Ectodermal cell (in vitro differentiated cells): Measurements from ENCODE around the gene PPY.
"Not testable (repeated sequence)": the region's sequence is repeated elsewhere in the genome, so short reads cannot be mapped to it uniquely, and the experiment has no call there.

Source experiments
- H3K27ac ChIP-seq: 2 replicates; pipeline ENCODE4 v1.7.0; 2013; ENCODE audit warnings: mild to moderate bottlenecking, low read depth, low read length; ENCODE audit not compliant: insufficient read depth, poor library complexity, severe bottlenecking
- H3K27me3 ChIP-seq: 2 replicates; pipeline ENCODE4 v1.7.0; 2013; ENCODE audit warnings: mild to moderate bottlenecking, low read length; ENCODE audit not compliant: insufficient read depth, control insufficient read depth, poor library complexity, severe bottlenecking
- H3K36me3 ChIP-seq: one replicate; pipeline ENCODE4 v1.7.0; 2013; ENCODE audit warnings: low read length; ENCODE audit not compliant: control insufficient read depth, insufficient read depth
- H3K4me1 ChIP-seq: one replicate; pipeline ENCODE4 v1.7.0; 2013; ENCODE audit warnings: low read length; ENCODE audit not compliant: control insufficient read depth, insufficient read depth
- H3K4me3 ChIP-seq: 2 replicates; pipeline ENCODE4 v1.7.0; 2013; ENCODE audit warnings: low read depth, low read length, control low read depth; ENCODE audit not compliant: insufficient read depth
- H3K9me3 ChIP-seq: 2 replicates; pipeline ENCODE4 v1.7.0; 2013; ENCODE audit warnings: mild to moderate bottlenecking, low read length, moderate library complexity; ENCODE audit not compliant: control insufficient read depth
- WGBS, 2 experiments: methylation state at CpG; one replicate each; pipeline ENCODE4 v1.1.7; 2013; ENCODE audit warnings: missing lambda C conversion rate in 2 of 2; 5-methylcytosine and 5-hydroxymethylcytosine counted together

Gene PPY

GRCh38 chr17:43894494-43894893 is 47.8 kb downstream of the PPY start:
- not testable (repeated sequence) for H3K4me1 ChIP-seq, H3K36me3 ChIP-seq, H3K9me3 ChIP-seq, H3K27me3 ChIP-seq, H3K27ac ChIP-seq, H3K4me3 ChIP-seq
- 91 to 99% methylated on average over 4 of the region's 4 CpGs for WGBS, 2 experiments

GRCh38 chr17:43892647-43892952 is 49.7 kb downstream of the PPY start:
- Histone ChIP-seq H3K27me3 (no peaks in the 10 kb centered on the region), H3K4me1 (peaks cover 4% of the 10 kb centered on the region), H3K27ac (no peak overlapping the region), H3K9me3 (no peaks in the 10 kb centered on the region), H3K4me3 (no peak overlapping the region), H3K36me3 (no peaks in the 10 kb centered on the region)
- WGBS, 2 experiments, result 26 to 28% methylated on average over 4 of the region's 4 CpGs

GRCh38 chr17:43891851-43892646 is 50.2 kb downstream of the PPY start:
- 80 to 85% methylated on average over 5 of the region's 5 CpGs for WGBS, 2 experiments
- Histone ChIP-seq H3K36me3 (no peaks in the 10 kb centered on the region), H3K9me3 (no peaks in the 10 kb centered on the region), H3K27ac (no peak overlapping the region), H3K4me3 (no peak overlapping the region), H3K27me3 (no peaks in the 10 kb centered on the region), H3K4me1 (peaks cover 4% of the 10 kb centered on the region)
